K562 (cell line): ENCODE measurements around the gene SYTL5. TPM values are rescaled to one million over a fixed set of nuclear protein-coding genes. Genes with fewer than 3 reads are reported as not detected.

Experiments used
- ATAC-seq: fragments of 200-7000 bp; cut with Tn5 transposase; 3 replicates; pipeline ENCODE4 v1.9.1; 2020; ENCODE audit warnings: moderate library complexity
- BruUV-seq: library from RNA; stranded (reverse); fragments of 400-500 nt; replicated peaks from 2 replicates; lab custom pipeline; 2021; lab: Mats Ljungman, UMichigan
- CTCF ChIA-PET: fragments of 300-600 bp; formaldehyde crosslinking; extraction: SDS; loops from one replicate; lab custom pipeline; 2021; ENCODE audit warnings: low intra/inter-chr PET ratio; lab: Yijun Ruan, JAX
- POLR2A ChIA-PET: fragments of 300-600, 350-650 bp; sonication (Branson Sonifier 250); formaldehyde crosslinking; extraction: SDS; loops from one replicate; lab custom pipeline; 2021; ENCODE audit warnings: antibody characterized with exemption, inconsistent platforms; lab: Yijun Ruan, JAX
- DNase-seq, 4 experiments: peaks; one replicate each; pipeline versions ENCODE4 v3.0.0 to v3.0.0-alpha.2; 2011 to 2018; ENCODE audit warnings: low spot score in 3 of 4, mixed read lengths in 3 of 4; ENCODE audit errors: extremely low read depth in 1 of 4
- FAIRE-seq: peaks from 2 replicates; lab custom pipeline; 2011; peaks lifted over from hg19 to GRCh38; lab: Jason Lieb, UNC
- H2AFZ ChIP-seq: 2 replicates; pipeline ENCODE4 v1.6.0; 2011; ENCODE audit warnings: low read depth, low read length, control low read depth, inconsistent platforms
- H3K27ac ChIP-seq: fragments of 200-600 bp; 3 replicates; pipeline ENCODE4 v1.8.0; 2011; ENCODE audit warnings: low read depth, mild to moderate bottlenecking, control low read depth, inconsistent platforms, low read length, moderate library complexity, mixed read lengths; ENCODE audit errors: extremely low read depth
- H3K27me3 ChIP-seq, 2 experiments: fragments of 300-600 bp in 1 of 2; 2 replicates in 1 of 2; 3 replicates in 1 of 2; pipeline versions ENCODE4 v1.6.0 to v1.8.0; 2011; ENCODE audit warnings: inconsistent platforms in 2 of 2, low read length in 2 of 2, mild to moderate bottlenecking in 1 of 2, mixed read lengths in 1 of 2, moderate library complexity in 1 of 2; ENCODE audit not compliant: control insufficient read depth in 2 of 2, insufficient read depth in 2 of 2
- H3K36me3 ChIP-seq: fragments of 300-600 bp; 3 replicates; pipeline ENCODE4 v1.8.0; 2011; ENCODE audit warnings: mild to moderate bottlenecking, low read length, inconsistent platforms; ENCODE audit not compliant: control insufficient read depth, insufficient read depth
- H3K4me1 ChIP-seq, 2 experiments: fragments of 200-600 bp in 1 of 2; replicated peaks in 1 of 2; 2 replicates in 1 of 2; 3 replicates in 1 of 2; pipeline versions ENCODE4 v1.5.1 to v1.8.0; 2011; ENCODE audit warnings: inconsistent platforms in 2 of 2, low read length in 2 of 2, mild to moderate bottlenecking in 1 of 2, mixed read lengths in 1 of 2, moderate library complexity in 1 of 2; ENCODE audit not compliant: control insufficient read depth in 2 of 2, insufficient read depth in 2 of 2
- H3K4me2 ChIP-seq: 2 replicates; pipeline ENCODE4 v1.6.1; 2011; ENCODE audit warnings: low read length, control low read depth, inconsistent platforms, mixed read lengths; ENCODE audit not compliant: insufficient read depth
- H3K4me3 ChIP-seq: fragments of 200-600 bp; sonication (generic), shearing (Covaris generic); 2 replicates; pipeline ENCODE4 v1.5.1; 2016; ENCODE audit warnings: control low read depth, inconsistent platforms
- H3K79me2 ChIP-seq: fragments of 200-600 bp; 3 replicates; pipeline ENCODE4 v1.8.0; 2011; ENCODE audit warnings: low read length, inconsistent platforms; ENCODE audit not compliant: control insufficient read depth, insufficient read depth
- H3K9ac ChIP-seq, 2 experiments: 2 replicates each; pipeline versions ENCODE4 v1.6.0 to v1.6.1; 2011; ENCODE audit warnings: low read depth in 2 of 2, low read length in 2 of 2, control low read depth in 1 of 2, inconsistent platforms in 1 of 2, mild to moderate bottlenecking in 1 of 2, mixed read lengths in 1 of 2; ENCODE audit not compliant: insufficient read depth in 1 of 2
- H3K9me1 ChIP-seq: one replicate; pipeline ENCODE4 v1.6.0; 2011; ENCODE audit warnings: inconsistent platforms, mild to moderate bottlenecking, low read length, moderate library complexity; ENCODE audit not compliant: control insufficient read depth, insufficient read depth
- H3K9me3 ChIP-seq: replicated peaks from 2 replicates; pipeline ENCODE4 v1.5.1; 2011; ENCODE audit warnings: low read depth, low read length, inconsistent platforms; ENCODE audit not compliant: control insufficient read depth, insufficient read depth
- H4K20me1 ChIP-seq: replicated peaks from 2 replicates; pipeline ENCODE4 v1.6.1; 2011; ENCODE audit warnings: low read length, inconsistent platforms, mixed read lengths; ENCODE audit not compliant: control insufficient read depth, insufficient read depth
- BHLHE40 ChIP-seq: IDR thresholded peaks from 2 replicates; pipeline ENCODE4 v1.6.1; 2011; ENCODE audit warnings: low read length, improper control_type of control experiment
- ERF ChIP-seq: fragments of 450-650 bp; formaldehyde crosslinking; IDR thresholded peaks from 2 replicates; pipeline ENCODE4 v1.4.0; 2020; ENCODE audit warnings: mild to moderate bottlenecking, mixed read lengths
- FOXJ2 ChIP-seq: fragments of 200-800 bp; sonication (Bioruptor generic); IDR thresholded peaks from 2 replicates; pipeline ENCODE4 v1.6.1; 2016; ENCODE audit warnings: missing genetic modification characterization, missing compliant biosample characterization
- IFI16 ChIP-seq: fragments of 250-450 bp; sonication (Bioruptor Pico); IDR thresholded peaks from 2 replicates; pipeline ENCODE4 v2.1.2; 2022; ENCODE audit warnings: mild to moderate bottlenecking, inconsistent platforms
- NCOA6 ChIP-seq: fragments of 450-650 bp; IDR thresholded peaks from 2 replicates; pipeline ENCODE4 v1.6.1; 2017; ENCODE audit warnings: mild to moderate bottlenecking
- NFATC3 ChIP-seq: fragments of 450-650 bp; IDR thresholded peaks from 2 replicates; pipeline ENCODE4 v1.6.1; 2017; ENCODE audit warnings: mild to moderate bottlenecking
- RBM14 ChIP-seq: fragments of 200-400 bp; formaldehyde crosslinking; IDR thresholded peaks from 2 replicates; pipeline ENCODE4 v1.6.1; 2018; ENCODE audit warnings: low read depth, mild to moderate bottlenecking, low read length, moderate library complexity, borderline replicate concordance; ENCODE audit not compliant: insufficient read depth
- SP2 ChIP-seq: IDR thresholded peaks from 2 replicates; pipeline ENCODE4 v1.6.1; 2011; ENCODE audit warnings: mild to moderate bottlenecking, low read depth, low read length, moderate library complexity; ENCODE audit not compliant: poor library complexity, severe bottlenecking; ENCODE audit errors: extremely low read depth
- SRSF3 ChIP-seq: fragments of 200-400 bp; formaldehyde crosslinking; IDR thresholded peaks from 2 replicates; pipeline ENCODE4 v1.6.1; 2016; ENCODE audit warnings: mild to moderate bottlenecking, low read length, moderate library complexity; ENCODE audit not compliant: insufficient read depth
- U2AF2 ChIP-seq: fragments of 200-400 bp; formaldehyde crosslinking; optimal IDR thresholded peaks from 2 replicates; pipeline ENCODE3; 2017; ENCODE audit warnings: low read depth, mild to moderate bottlenecking, low read length
- ZNF282 ChIP-seq: sonication (generic); formaldehyde crosslinking; IDR thresholded peaks from 2 replicates; pipeline ENCODE4 v1.8.1; 2023; ENCODE audit warnings: missing genetic modification reagents
- ZNF507 ChIP-seq: conservative IDR thresholded peaks from 2 replicates; pipeline ENCODE4 v1.6.1; 2017; ENCODE audit warnings: missing genetic modification characterization, missing compliant biosample characterization
- ZNF766 ChIP-seq: fragments of 200-800 bp; sonication (Bioruptor generic); conservative IDR thresholded peaks from 2 replicates; pipeline ENCODE4 v1.6.1; 2016; ENCODE audit warnings: missing genetic modification characterization, missing compliant biosample characterization
- ZZZ3 ChIP-seq: fragments of 450-650 bp; IDR thresholded peaks from 2 replicates; pipeline ENCODE4 v1.6.1; 2016; ENCODE audit warnings: antibody characterized with exemption, mild to moderate bottlenecking, moderate library complexity
- WGBS: fragments of 100-300 bp; shearing (Covaris generic); methylation state at CpG from one replicate; pipeline ENCODE4 v1.1.6; 2016; ENCODE audit warnings: low coverage, mixed read lengths; ENCODE audit not compliant: insufficient coverage; ENCODE audit errors: missing lambda C conversion rate; 5-methylcytosine and 5-hydroxymethylcytosine counted together
- in situ Hi-C: fragments of 300-500 bp; cut with MboI; formaldehyde crosslinking; loops from 4 replicates; pipeline ENCODE4 v1.15.0; 2018; ENCODE audit warnings: inconsistent platforms, mixed read lengths
- intact Hi-C: fragments of 100-400 bp; cut with micrococcal nuclease; formaldehyde crosslinking; loops from 2 replicates; pipeline ENCODE4 v1.14.2; 2022
- polyA plus RNA-seq, 8 experiments: library from polyadenylated mRNA; depleted of rRNA in 4 of 8; stranded (reverse) in 5 of 8; unstranded in 3 of 8; fragments of >200 nt; fragmentation: Nextera tagmentation in 2 of 8; fragmentation: Illumina TruSeq in 1 of 8; extraction: Ambion mirVana in 2 of 8; extraction: Trizol in 1 of 8; gene quantifications; 2 replicates each; pipeline versions ENCODE4 v1.2.1 to v1.2.3, GENCODE V29; 2011 to 2014; ENCODE audit warnings: inconsistent platforms in 1 of 8, missing spikeins in 1 of 8
- total RNA-seq, 7 experiments: library from RNA; depleted of rRNA in 6 of 7; stranded (reverse); fragments of >200 nt in 6 of 7; fragmentation: Illumina TruSeq in 2 of 7; extraction: Trizol in 2 of 7; gene quantifications; 2 replicates each; pipeline versions ENCODE4 v1.2.1 to v1.2.3, GENCODE V29; 2011 to 2021; ENCODE audit warnings: low replicate concordance in 1 of 7
- TF ChIP-seq, protein P1 (sequence below): sonication (generic); formaldehyde crosslinking; IDR thresholded peaks from 2 replicates; pipeline ENCODE4 v1.8.0; 2022; ENCODE audit warnings: mild to moderate bottlenecking, missing genetic modification reagents
- TF ChIP-seq, protein P2 (sequence below): fragments of 250-450 bp; sonication (Bioruptor Pico); IDR thresholded peaks from 2 replicates; pipeline ENCODE4 v1.4.0; 2020
- TF ChIP-seq, protein P3 (sequence below): fragments of 450-650 bp; IDR thresholded peaks from 2 replicates; pipeline ENCODE4 v1.6.1; 2017; ENCODE audit warnings: mild to moderate bottlenecking, moderate library complexity

SYTL5 gene
- total and polyA plus RNA-seq, 9 of the 15 experiments (the other 6 are each of a cell fraction or from before 2014, with no cell fraction given): 0.01 to 0.25 (median 0.09) TPM

DNA sequence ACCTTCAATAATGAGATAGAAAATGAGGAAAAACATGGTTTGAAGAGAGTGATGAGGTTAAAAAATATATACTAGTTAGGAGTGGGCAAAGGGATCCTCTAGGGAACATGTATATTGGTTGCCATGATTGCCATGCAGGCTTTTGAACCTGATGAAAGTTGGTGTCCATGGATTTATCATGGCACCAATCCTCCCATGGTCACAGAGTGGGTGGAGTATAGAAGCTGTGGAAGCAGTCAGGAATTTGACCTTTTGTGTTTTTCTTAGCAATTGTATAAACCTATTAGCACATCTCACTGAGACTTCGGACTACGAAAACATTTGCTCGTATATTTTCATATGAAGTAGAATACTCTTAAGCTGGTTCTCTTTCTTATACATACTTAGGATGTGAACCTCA, 30.9 kb upstream of the SYTL5 start:
- H3K9me1 ChIP-seq: no peaks in the 10 kb centered on the region
- ChIA-PET POLR2A (no interaction called here), CTCF (no interaction called here)
- no peak overlapping the region for H3K9ac ChIP-seq
- 14% methylated on average over 3 of the region's 3 CpGs for WGBS
- no peak for DNase-seq
- no peak for ATAC-seq
- no peaks in the 10 kb centered on the region for H3K79me2 ChIP-seq
- BruUV-seq: no TSS peak
- in situ Hi-C loops (no loop called here), intact Hi-C loops (no loop called here)
- no peaks in the 10 kb centered on the region for H3K4me1 ChIP-seq
- H2AFZ ChIP-seq: no peak overlapping the region
- no peak overlapping the region for H3K4me3 ChIP-seq
- no peak overlapping the region for H3K4me2 ChIP-seq
- no peak overlapping the region for H3K27ac ChIP-seq
- no peaks in the 10 kb centered on the region for H3K27me3 ChIP-seq
- H4K20me1 ChIP-seq: no peaks in the 10 kb centered on the region
- H3K36me3 ChIP-seq: no peaks in the 10 kb centered on the region
- FAIRE-seq: no peak
- H3K9me3 ChIP-seq: no peaks in the 10 kb centered on the region
- TF ChIP-seq BHLHE40 (no peak), NCOA6 (no peak), ZNF507 (no peak), ZNF766 (CRISPR knock-in tag) (no peak), SRSF3 (no peak), U2AF2 (no peak), SP2 (no peak), ERF (CRISPR knock-in tag) (no peak), FOXJ2 (tag) (no peak), NFATC3 (no peak), IFI16 (no peak), ZNF282 (CRISPR knock-in tag) (no peak), RBM14 (no peak), ZZZ3 (no peak)
- TF ChIP-seq, protein P1, sequence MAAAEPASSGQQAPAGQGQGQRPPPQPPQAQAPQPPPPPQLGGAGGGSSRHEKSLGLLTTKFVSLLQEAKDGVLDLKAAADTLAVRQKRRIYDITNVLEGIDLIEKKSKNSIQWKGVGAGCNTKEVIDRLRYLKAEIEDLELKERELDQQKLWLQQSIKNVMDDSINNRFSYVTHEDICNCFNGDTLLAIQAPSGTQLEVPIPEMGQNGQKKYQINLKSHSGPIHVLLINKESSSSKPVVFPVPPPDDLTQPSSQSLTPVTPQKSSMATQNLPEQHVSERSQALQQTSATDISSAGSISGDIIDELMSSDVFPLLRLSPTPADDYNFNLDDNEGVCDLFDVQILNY (CRISPR knock-in tag): no peak
- TF ChIP-seq, protein P2, sequence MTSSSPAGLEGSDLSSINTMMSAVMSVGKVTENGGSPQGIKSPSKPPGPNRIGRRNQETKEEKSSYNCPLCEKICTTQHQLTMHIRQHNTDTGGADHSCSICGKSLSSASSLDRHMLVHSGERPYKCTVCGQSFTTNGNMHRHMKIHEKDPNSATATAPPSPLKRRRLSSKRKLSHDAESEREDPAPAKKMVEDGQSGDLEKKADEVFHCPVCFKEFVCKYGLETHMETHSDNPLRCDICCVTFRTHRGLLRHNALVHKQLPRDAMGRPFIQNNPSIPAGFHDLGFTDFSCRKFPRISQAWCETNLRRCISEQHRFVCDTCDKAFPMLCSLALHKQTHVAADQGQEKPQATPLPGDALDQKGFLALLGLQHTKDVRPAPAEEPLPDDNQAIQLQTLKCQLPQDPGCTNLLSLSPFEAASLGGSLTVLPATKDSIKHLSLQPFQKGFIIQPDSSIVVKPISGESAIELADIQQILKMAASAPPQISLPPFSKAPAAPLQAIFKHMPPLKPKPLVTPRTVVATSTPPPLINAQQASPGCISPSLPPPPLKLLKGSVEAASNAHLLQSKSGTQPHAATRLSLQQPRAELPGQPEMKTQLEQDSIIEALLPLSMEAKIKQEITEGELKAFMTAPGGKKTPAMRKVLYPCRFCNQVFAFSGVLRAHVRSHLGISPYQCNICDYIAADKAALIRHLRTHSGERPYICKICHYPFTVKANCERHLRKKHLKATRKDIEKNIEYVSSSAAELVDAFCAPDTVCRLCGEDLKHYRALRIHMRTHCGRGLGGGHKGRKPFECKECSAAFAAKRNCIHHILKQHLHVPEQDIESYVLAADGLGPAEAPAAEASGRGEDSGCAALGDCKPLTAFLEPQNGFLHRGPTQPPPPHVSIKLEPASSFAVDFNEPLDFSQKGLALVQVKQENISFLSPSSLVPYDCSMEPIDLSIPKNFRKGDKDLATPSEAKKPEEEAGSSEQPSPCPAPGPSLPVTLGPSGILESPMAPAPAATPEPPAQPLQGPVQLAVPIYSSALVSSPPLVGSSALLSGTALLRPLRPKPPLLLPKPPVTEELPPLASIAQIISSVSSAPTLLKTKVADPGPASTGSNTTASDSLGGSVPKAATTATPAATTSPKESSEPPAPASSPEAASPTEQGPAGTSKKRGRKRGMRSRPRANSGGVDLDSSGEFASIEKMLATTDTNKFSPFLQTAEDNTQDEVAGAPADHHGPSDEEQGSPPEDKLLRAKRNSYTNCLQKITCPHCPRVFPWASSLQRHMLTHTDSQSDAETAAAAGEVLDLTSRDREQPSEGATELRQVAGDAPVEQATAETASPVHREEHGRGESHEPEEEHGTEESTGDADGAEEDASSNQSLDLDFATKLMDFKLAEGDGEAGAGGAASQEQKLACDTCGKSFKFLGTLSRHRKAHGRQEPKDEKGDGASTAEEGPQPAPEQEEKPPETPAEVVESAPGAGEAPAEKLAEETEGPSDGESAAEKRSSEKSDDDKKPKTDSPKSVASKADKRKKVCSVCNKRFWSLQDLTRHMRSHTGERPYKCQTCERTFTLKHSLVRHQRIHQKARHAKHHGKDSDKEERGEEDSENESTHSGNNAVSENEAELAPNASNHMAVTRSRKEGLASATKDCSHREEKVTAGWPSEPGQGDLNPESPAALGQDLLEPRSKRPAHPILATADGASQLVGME (CRISPR knock-in tag): no peak
- TF ChIP-seq, protein P3, sequence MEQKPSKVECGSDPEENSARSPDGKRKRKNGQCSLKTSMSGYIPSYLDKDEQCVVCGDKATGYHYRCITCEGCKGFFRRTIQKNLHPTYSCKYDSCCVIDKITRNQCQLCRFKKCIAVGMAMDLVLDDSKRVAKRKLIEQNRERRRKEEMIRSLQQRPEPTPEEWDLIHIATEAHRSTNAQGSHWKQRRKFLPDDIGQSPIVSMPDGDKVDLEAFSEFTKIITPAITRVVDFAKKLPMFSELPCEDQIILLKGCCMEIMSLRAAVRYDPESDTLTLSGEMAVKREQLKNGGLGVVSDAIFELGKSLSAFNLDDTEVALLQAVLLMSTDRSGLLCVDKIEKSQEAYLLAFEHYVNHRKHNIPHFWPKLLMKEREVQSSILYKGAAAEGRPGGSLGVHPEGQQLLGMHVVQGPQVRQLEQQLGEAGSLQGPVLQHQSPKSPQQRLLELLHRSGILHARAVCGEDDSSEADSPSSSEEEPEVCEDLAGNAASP: no peak
